ENCODE data around the gene CLCA2.

Gene CLCA2

DNA sequence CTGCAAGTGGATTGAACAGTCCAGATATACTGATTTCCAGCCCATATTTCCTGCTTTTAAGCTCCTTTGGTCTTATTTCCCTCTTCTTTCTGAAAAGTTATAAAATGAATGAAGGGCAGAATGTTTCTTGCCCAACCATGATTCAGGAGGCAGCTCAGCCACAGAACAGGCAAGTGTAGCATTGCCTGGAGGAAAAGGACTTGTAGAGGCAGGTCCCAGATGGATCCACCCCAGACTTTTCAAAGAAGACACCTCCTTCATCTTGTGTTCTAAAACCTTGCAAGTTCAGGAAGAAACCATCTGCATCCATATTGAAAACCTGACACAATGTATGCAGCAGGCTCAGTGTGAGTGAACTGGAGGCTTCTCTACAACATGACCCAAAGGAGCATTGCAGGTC lies at the start of gene CLCA2:
Gene CLCA2 (plus strand): TSS at position 299 of the 400 bp plus-strand sequence. CDS start 77 bp downstream, at position 376.
- no peak for FAIRE-seq

DNA sequence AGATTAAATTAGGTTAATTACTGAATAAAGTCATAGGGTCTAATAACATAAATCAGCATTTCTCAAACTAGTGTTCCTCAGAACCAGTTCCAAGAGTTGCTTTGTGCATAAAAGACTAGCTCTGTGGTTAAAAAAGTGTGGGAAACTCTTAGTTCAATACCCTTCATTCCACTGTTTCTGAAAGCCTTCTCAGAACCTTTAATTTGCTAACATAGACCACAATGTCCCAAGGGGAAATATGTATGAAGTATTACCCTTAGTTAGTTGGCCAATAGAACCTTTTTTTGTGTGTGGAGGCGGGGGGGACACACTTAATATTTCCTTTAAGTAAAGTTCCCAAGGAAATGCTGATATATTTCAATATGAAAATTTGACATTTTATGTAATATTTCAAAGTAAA lies 48.3 kb upstream of the CLCA2 start:
- FAIRE-seq, result no peak

DNA sequence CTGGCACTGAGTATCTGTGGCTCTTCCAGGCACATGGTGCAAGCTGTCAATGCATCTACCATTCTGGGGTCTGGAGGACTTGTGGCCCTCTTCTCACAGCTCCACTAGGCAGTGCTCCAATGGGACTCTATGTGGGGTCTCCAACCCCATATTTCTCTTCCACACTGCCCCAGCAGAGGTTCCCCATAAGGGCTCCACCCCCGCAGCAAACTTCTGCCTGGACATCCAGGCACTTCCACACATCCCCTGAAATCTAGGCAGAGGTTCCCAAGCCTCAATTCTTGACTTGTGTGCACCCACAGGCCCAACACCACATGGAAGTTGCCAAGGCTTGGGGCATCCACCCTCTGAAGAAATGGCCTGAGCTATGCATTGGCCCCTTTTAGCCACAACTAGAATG lies 46.6 kb upstream of the CLCA2 start:
- no peak for FAIRE-seq

GRCh38 chr1:86378813-86379212 lies 45.2 kb upstream of the CLCA2 start:
- no peak for FAIRE-seq

DNA sequence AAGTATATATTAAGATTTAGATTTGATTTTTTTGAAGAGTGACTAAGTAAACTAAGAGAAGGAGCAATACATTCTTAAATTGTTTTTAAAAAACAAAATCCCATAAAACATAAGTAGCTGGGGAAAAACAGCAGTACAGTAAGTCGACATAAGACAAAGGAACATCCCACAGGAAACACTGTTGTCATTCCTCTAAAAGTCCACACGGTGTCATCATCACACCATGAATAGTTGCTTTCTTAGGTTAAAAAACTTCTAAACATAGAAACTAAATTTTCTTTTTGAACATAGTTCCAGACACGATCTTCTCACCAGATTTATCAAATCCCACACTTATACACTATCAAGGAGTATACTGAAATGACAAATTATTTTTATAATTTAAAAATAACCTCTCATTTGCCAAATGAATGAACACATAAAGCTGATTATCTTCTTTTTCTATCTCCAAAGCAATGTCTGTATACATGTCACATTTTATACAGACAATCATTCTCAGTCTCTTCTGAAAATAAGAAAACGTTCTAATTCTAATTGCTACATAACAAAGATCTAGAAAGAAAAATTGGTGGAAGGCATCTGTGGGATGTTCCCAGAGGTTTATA lies 43.6 kb upstream of the CLCA2 start:
- FAIRE-seq, result peak; percentile 99

DNA sequence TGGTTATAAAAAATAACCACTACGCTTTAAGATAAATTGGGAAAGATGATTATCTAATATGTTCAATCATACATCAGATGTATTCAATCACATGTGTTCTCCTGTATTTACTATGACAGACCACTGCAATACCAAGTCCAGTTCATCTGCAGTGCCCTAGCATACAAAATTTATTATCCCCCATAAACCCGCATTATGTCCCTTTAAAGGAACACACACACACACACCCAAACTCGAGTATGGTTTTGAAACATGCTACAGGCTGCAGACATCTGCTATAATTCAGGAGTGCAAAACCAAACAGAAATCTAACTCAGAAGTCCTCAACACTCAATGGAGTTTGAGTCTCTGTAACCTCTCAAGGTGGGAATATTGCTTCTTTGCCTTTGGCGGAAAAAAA lies 42.7 kb upstream of the CLCA2 start:
- FAIRE-seq, result no peak

DNA sequence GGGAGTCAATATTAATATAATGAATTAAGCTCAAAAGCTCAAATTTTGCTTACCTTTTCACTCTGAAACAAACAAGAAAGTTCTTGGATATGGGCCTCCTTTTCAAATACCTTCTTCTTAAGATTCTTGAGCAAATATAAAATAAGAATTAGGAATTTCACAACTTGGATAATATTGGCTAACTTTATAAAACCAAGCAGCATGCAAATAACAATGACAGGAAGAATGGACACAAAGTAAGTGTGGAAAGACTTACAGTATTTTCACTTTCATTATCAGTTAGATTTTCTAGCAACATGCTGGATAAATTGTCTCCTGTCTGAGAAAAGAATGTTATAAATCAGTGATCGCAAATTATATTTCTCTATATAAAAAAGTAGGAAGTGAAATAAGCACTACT lies 41.1 kb upstream of the CLCA2 start:
- FAIRE-seq, result peak; percentile 12

DNA sequence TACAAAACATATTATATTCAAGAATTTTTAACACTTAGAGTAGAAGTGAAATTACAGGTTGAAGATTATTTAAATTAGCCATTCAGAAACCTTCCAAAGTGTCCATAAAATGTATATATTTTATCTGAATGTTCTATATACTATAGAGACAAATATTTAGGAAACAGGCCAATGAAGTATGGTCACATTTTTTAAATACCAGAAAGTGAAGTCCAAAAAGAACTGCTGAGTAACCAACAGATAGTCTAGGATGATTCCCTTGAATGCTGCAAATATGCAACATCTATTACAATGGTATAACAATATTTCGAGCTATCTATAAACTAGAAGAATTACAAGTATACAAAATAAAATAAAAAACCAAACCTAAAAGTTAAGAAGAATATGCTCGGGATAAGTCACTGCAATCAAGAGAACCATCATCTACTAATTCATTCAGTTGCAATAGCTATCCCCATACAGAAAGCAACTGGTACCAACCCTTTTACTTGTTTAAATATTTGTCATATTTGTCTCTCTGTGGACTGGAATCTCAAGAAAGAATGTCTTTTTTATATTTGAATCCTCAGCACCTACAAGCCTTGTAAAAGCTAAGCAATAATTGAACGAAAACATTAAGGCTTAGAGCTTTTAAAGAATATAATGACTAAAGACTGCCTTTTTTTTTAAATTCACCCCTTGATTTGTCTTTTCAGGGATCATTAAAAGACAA lies 35.9 kb upstream of the CLCA2 start:
- FAIRE-seq, result no peak

GRCh38 chr1:86388777-86389176 lies 35.2 kb upstream of the CLCA2 start:
- FAIRE-seq, result no peak

GRCh38 chr1:86389307-86389706 lies 34.7 kb upstream of the CLCA2 start:
- peak; percentile 64 for FAIRE-seq

- peak; percentile 15 for FAIRE-seq
Measured at GRCh38 chr1:86394416-86394815, 29.6 kb upstream of the CLCA2 start.

- peak; percentile 67 for FAIRE-seq
Measured at GRCh38 chr1:86395751-86396497, 28.0 kb upstream of the CLCA2 start, which contains the start of gene ODF2L. ODF2L (minus strand) TSS chr1:86396323; CDS start chr1:86387027, 9,296 bp downstream.

GRCh38 chr1:86396498-86396890 lies 27.5 kb upstream of the CLCA2 start:
- no peak for FAIRE-seq

- no peak for FAIRE-seq
Measured at GRCh38 chr1:86409416-86410021, 14.5 kb upstream of the CLCA2 start.

GRCh38 chr1:86410879-86411278 lies 13.1 kb upstream of the CLCA2 start:
- FAIRE-seq, result no peak

DNA sequence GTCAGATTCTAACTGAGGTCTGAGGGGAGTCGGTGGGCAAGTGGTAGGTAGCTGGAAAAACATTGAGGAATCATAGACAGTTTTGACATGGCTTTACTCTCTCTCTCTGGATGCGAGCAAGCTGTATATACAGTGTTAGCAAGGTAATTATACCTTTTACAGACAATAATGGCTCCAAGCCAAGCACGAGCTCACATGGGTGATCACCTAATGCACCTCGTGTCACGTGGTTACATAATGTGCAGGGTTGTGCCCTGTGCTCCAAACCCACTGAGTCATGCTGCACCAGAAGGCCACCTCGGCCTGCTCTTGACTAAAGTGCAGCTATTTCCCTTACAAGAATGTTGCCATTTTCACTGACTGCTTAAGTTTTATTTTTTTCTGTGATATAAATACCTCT lies 7.6 kb upstream of the CLCA2 start:
- FAIRE-seq, result no peak

- no peak for FAIRE-seq
Measured at GRCh38 chr1:86419277-86419903, 4.6 kb upstream of the CLCA2 start.

- FAIRE-seq, result no peak
Measured at GRCh38 chr1:86421601-86422280, 2.2 kb upstream of the CLCA2 start.

GRCh38 chr1:86423473-86423872 lies 498 bp upstream of the CLCA2 start:
- FAIRE-seq, result no peak

DNA sequence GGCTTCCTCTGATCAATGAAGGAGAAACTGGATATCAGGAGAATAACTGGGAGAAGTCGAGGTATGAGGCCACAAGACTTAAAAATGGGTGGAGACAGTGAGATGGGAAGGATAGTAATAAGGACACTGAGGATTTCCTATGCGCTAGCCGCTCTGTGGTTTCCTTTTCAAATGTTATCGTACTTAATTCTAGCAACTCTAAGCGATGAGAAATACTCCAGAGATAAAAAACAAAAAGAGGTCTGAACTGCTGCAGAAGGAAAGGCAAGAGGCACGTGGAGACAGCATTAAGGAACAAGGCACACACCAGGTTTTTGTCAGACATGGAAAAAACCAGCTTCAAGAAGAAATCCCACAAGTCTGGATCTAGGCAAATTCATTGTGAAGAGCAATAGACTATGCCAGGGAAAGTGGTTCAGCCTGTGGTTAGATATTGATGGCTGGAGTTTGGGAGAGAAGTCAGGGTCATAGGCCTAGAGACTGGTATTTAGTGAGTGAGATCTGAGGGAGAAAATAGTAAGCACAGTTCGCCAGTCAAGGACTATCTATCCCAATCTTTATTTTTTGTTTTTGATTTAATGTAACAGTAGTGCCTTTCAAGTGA lies 5.3 kb downstream of the CLCA2 start:
- FAIRE-seq, result no peak

DNA sequence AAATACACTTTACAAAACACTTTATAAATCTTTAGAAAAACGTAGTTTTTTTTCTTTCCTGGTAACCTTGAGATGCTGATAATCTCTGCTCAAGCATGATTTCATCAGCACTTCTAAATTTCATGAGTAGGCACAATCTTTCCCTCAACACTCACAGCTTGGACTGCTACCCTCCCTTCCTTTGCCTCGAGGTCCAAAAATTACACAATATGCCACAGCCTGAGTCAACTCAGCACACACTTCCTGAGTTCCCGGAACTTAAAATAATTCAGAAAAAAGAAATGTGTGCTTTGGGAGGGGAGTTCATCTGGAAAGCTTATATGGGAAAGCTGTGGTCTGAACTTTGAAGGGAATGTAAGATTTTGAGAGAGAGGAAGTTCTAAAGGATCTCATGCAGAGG lies 5.9 kb downstream of the CLCA2 start:
- peak; percentile 85 for FAIRE-seq

GRCh38 chr1:86430376-86430775 lies 6.4 kb downstream of the CLCA2 start:
- no peak for FAIRE-seq

Measured in endometrium (tissue), 2 donors.